Uterus (tissue), 2 donors: ENCODE data around the gene DEFB118.

Experiments used
- POLR2A ChIP-seq, 2 donors: fragments of 450-650 bp; IDR thresholded peaks; one replicate each; pipeline ENCODE4 v1.6.1; 2016; ENCODE audit warnings: antibody characterized with exemption in 2 of 2, mild to moderate bottlenecking in 1 of 2, moderate library complexity in 1 of 2
- TF ChIP-seq, protein P1 (sequence below), 4 experiments: fragments of 200-600 bp in 2 of 4; fragments of 450-650 bp in 2 of 4; sonication (generic) in 2 of 4; IDR thresholded peaks; one replicate each; pipeline ENCODE4 v1.5.1; 2016 to 2019; ENCODE audit warnings: antibody characterized with exemption in 4 of 4, mild to moderate bottlenecking in 2 of 4, moderate library complexity in 1 of 4

DNA sequence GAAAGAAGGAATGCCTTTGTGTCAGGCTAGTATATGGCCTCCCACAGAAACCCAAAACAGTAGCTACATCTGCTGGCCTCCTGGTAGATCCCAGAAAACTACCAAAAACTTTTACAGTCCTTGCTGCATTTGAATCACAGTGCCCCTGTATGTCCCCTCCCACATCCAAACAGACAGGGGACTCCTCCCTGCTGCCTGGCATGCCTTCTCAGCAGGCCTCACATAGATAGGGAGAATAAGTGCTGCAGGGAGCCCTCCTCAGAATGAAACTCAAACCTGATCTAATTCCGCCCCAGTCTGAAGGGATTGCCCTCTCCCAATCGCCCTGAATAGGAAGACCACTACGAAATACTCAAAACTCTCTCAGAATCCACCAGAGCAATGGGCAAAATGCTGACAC, 45.9 kb upstream of the DEFB118 start:
- TF ChIP-seq, protein P1, sequence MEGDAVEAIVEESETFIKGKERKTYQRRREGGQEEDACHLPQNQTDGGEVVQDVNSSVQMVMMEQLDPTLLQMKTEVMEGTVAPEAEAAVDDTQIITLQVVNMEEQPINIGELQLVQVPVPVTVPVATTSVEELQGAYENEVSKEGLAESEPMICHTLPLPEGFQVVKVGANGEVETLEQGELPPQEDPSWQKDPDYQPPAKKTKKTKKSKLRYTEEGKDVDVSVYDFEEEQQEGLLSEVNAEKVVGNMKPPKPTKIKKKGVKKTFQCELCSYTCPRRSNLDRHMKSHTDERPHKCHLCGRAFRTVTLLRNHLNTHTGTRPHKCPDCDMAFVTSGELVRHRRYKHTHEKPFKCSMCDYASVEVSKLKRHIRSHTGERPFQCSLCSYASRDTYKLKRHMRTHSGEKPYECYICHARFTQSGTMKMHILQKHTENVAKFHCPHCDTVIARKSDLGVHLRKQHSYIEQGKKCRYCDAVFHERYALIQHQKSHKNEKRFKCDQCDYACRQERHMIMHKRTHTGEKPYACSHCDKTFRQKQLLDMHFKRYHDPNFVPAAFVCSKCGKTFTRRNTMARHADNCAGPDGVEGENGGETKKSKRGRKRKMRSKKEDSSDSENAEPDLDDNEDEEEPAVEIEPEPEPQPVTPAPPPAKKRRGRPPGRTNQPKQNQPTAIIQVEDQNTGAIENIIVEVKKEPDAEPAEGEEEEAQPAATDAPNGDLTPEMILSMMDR (IDR thresholded peaks at IDR 0.05): no peak
- TF ChIP-seq POLR2A (IDR thresholded peaks at IDR 0.05): no peak
